ENCODE results near the gene CARD10. TPM values are rescaled to one million over a fixed set of nuclear protein-coding genes. Genes with fewer than 3 reads are reported as not detected.
A peak's percentile ranks its signal among the peaks of the same experiment; 100 is the strongest.

The CARD10 gene
- total and polyA plus RNA-seq, 2 of the 13 experiments (the other 11 are each of a cell fraction or from before 2014, with no cell fraction given): 35.2 to 55.8 TPM

- peak; percentile 62 for TF ChIP-seq GABPA (IDR thresholded peaks at IDR 0.05; ENCODE audit: low read depth, low read length)
- TF ChIP-seq GABPA (CRISPR knock-in tag; IDR thresholded peaks at IDR 0.05; ENCODE audit: low read depth): 0 out of 2 replicates have a peak, but pooled peaks have one; percentile 26
- TF ChIP-seq, protein P1, sequence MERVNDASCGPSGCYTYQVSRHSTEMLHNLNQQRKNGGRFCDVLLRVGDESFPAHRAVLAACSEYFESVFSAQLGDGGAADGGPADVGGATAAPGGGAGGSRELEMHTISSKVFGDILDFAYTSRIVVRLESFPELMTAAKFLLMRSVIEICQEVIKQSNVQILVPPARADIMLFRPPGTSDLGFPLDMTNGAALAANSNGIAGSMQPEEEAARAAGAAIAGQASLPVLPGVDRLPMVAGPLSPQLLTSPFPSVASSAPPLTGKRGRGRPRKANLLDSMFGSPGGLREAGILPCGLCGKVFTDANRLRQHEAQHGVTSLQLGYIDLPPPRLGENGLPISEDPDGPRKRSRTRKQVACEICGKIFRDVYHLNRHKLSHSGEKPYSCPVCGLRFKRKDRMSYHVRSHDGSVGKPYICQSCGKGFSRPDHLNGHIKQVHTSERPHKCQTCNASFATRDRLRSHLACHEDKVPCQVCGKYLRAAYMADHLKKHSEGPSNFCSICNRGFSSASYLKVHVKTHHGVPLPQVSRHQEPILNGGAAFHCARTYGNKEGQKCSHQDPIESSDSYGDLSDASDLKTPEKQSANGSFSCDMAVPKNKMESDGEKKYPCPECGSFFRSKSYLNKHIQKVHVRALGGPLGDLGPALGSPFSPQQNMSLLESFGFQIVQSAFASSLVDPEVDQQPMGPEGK (CRISPR knock-in tag; IDR thresholded peaks at IDR 0.05): peak; percentile 43; the same call in 1 of the 2 replicates
- TF ChIP-seq NFATC3 (CRISPR knock-in tag; IDR thresholded peaks at IDR 0.05): no peak
Observed at GRCh38 chr22:37519268-37520195, at the start of gene CARD10 (continued).

GRCh38 chr22:37568448-37569008 is 49.3 kb upstream of the CARD10 start:
- intact Hi-C loops (cut with micrococcal nuclease; ENCODE audit: unreplicated experiment): loop anchor here (1.0 kb wide), 1 partner anchor 24 kb away; no protein-coding TSS in a partner anchor
- no peaks in the 10 kb centered on the region for H3K27me3 ChIP-seq (ENCODE audit: control insufficient read depth in 1 of 2, insufficient read depth in 2 of 2, low read length in 2 of 2)
- H4K20me1 ChIP-seq (ENCODE audit: insufficient read depth, low read length): peaks cover 40% of the 10 kb centered on the region
- peak overlapping the region; percentile 73 for H3K4me2 ChIP-seq (ENCODE audit: low read depth, low read length)
- H3K36me3 ChIP-seq (replicated peaks in 1 of 2; ENCODE audit: control insufficient read depth in 1 of 2, insufficient read depth in 2 of 2, low read length in 2 of 2): peaks cover 12 to 31% of the 10 kb centered on the region in 2 experiments
- POLR2A ChIA-PET: interaction anchor here (1.0 to 17.5 kb wide), 16 partner anchors 9 to 536 kb away, joined by 3 to 976 read pairs (median 7); partner anchors contain the start of genes CDC42EP1, GGA1, LGALS2 and PDXP
- peak overlapping the region; percentile 37; the same call in 1 of the 2 replicates for H3K9ac ChIP-seq (ENCODE audit: insufficient read depth, low read depth, low read length)
- H3K4me3 ChIP-seq (replicated peaks in 1 of 3; ENCODE audit: insufficient read depth in 1 of 3, low read depth in 2 of 3, low read length in 3 of 3): peak overlapping the region in 1 of 3 experiments; percentile 19; a peak in 1 of 6 replicates
- peak overlapping the region; percentile 67 for H3K27ac ChIP-seq (ENCODE audit: extremely low read length, insufficient read depth, low read length)
- BruUV-seq (replicated peaks): TSS peak; percentile 57
- no peak overlapping the region for H2AFZ ChIP-seq (ENCODE audit: low read length)
- DNase-seq (ENCODE audit: low spot score) (no peak), ATAC-seq (no peak; the same call in 2 of the 3 replicates), FAIRE-seq (no peak)
- CTCF ChIA-PET (ENCODE audit: low intra/inter-chr PET ratio, low total read pairs): interaction anchor here (1.0 to 5.4 kb wide), 3 partner anchors 21 to 29 kb away, joined by 3 to 66 read pairs (median 4); no protein-coding TSS in a partner anchor
- WGBS (ENCODE audit: low lambda C conversion rate): 70% methylated on average over 8 of the region's 14 CpGs
- peaks cover 29% of the 10 kb centered on the region for H3K79me2 ChIP-seq (ENCODE audit: insufficient read depth, low read length)
- H3K9me3 ChIP-seq (ENCODE audit: low read length): no peaks in the 10 kb centered on the region
- peaks cover 77% of the 10 kb centered on the region for H3K4me1 ChIP-seq (ENCODE audit: insufficient read depth, low read length)
- in situ Hi-C loops (cut with HindIII; ENCODE audit: extremely low pct_ligation_motif_present, low pct_unique_long_range_greater_than_20kb): no loop called here
- TF ChIP-seq NFAT5 (CRISPR knock-in tag; IDR thresholded peaks at IDR 0.05): 0 out of 2 replicates have a peak, but pooled peaks have one; percentile 0
- no peak for TF ChIP-seq ELF4 (CRISPR knock-in tag; IDR thresholded peaks at IDR 0.05; ENCODE audit: borderline replicate concordance)
- peak; percentile 51 for TF ChIP-seq RBM39 (IDR thresholded peaks at IDR 0.05; ENCODE audit: low read depth, low read length, poor library complexity, severe bottlenecking)
- no peak for TF ChIP-seq KDM6A (CRISPR knock-in tag; IDR thresholded peaks at IDR 0.05; ENCODE audit: low read depth)
- no peak for TF ChIP-seq ZNF589 (CRISPR knock-in tag; conservative IDR thresholded peaks at IDR 0.05)
- TF ChIP-seq, protein P2, sequence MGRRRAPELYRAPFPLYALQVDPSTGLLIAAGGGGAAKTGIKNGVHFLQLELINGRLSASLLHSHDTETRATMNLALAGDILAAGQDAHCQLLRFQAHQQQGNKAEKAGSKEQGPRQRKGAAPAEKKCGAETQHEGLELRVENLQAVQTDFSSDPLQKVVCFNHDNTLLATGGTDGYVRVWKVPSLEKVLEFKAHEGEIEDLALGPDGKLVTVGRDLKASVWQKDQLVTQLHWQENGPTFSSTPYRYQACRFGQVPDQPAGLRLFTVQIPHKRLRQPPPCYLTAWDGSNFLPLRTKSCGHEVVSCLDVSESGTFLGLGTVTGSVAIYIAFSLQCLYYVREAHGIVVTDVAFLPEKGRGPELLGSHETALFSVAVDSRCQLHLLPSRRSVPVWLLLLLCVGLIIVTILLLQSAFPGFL (CRISPR knock-in tag; IDR thresholded peaks at IDR 0.05): 0 out of 2 replicates have a peak, but pooled peaks have one; percentile 46
- TF ChIP-seq ATF7 (IDR thresholded peaks at IDR 0.05): no peak
- no peak for TF ChIP-seq ATF7 (CRISPR knock-in tag; IDR thresholded peaks at IDR 0.05)

All from HepG2 (cell line).